IMR-90 (cell line): ENCODE data around the gene ZNF346. TPM values are rescaled to one million over a fixed set of nuclear protein-coding genes. Genes with fewer than 3 reads are reported as not detected.

Experiments
- ATAC-seq: fragments of 200-7000 bp; cut with Tn5 transposase; 2 replicates; pipeline ENCODE4 v1.9.1; 2020; ENCODE audit warnings: low read depth, mild to moderate bottlenecking, moderate library complexity
- BruUV-seq: library from RNA; stranded (reverse); fragments of 400-500 nt; replicated peaks from 2 replicates; lab custom pipeline; 2021; lab: Mats Ljungman, UMichigan
- CTCF ChIA-PET: fragments of 300-600 bp; formaldehyde crosslinking; extraction: SDS; loops from one replicate; lab custom pipeline; 2021; ENCODE audit warnings: antibody characterized with exemption; lab: Yijun Ruan, JAX
- POLR2A ChIA-PET: fragments of 300-600 bp; sonication (Branson Sonifier 250); formaldehyde crosslinking; loops from one replicate; lab custom pipeline; 2022; ENCODE audit warnings: antibody characterized with exemption; ENCODE audit not compliant: unreplicated experiment; lab: Charles Lee
- DNase-seq: peaks from one replicate; pipeline ENCODE4 v3.0.0; 2013
- H2AFZ ChIP-seq: replicated peaks from 2 replicates; pipeline ENCODE3; 2013; ENCODE audit warnings: low read length, mild to moderate bottlenecking; ENCODE audit not compliant: poor library complexity
- H2AK5ac ChIP-seq: 2 replicates; pipeline ENCODE4 v1.6.1; 2013; ENCODE audit warnings: low read depth, low read length, inconsistent platforms
- H2AK9ac ChIP-seq: replicated peaks from 2 replicates; pipeline ENCODE3; 2013; ENCODE audit warnings: mild to moderate bottlenecking, low read depth, low read length, moderate library complexity; ENCODE audit not compliant: poor library complexity
- H2BK120ac ChIP-seq: 2 replicates; pipeline ENCODE4 v1.6.1; 2013; ENCODE audit warnings: low read depth, low read length, inconsistent platforms
- H2BK15ac ChIP-seq: 3 replicates; pipeline ENCODE4 v1.6.1; 2013; ENCODE audit warnings: low read depth, low read length, inconsistent platforms
- H2BK20ac ChIP-seq: 2 replicates; pipeline ENCODE4 v1.6.1; 2013; ENCODE audit warnings: low read depth, mild to moderate bottlenecking, inconsistent platforms, low read length, moderate library complexity
- H2BK5ac ChIP-seq: 2 replicates; pipeline ENCODE4 v1.6.1; 2013; ENCODE audit warnings: mild to moderate bottlenecking, low read depth, low read length, inconsistent platforms; ENCODE audit not compliant: poor library complexity, severe bottlenecking
- H3K14ac ChIP-seq: replicated peaks from 2 replicates; pipeline ENCODE4 v1.6.1; 2013; ENCODE audit warnings: low read depth, low read length, inconsistent platforms
- H3K18ac ChIP-seq: 2 replicates; pipeline ENCODE4 v1.6.1; 2013; ENCODE audit warnings: low read depth, low read length, control low read depth
- H3K23ac ChIP-seq: 2 replicates; pipeline ENCODE4 v1.6.1; 2013; ENCODE audit warnings: low read depth, low read length, inconsistent platforms
- H3K27ac ChIP-seq: 2 replicates; pipeline ENCODE4 v1.5.1; 2013; ENCODE audit warnings: mild to moderate bottlenecking, control low read depth, low read length; ENCODE audit not compliant: insufficient read depth
- H3K27me3 ChIP-seq: 2 replicates; pipeline ENCODE4 v1.6.1; 2013; ENCODE audit warnings: low read length; ENCODE audit not compliant: control insufficient read depth, insufficient read depth
- H3K36me3 ChIP-seq: 2 replicates; pipeline ENCODE4 v1.6.1; 2013; ENCODE audit warnings: low read length, mixed read lengths; ENCODE audit not compliant: control insufficient read depth, insufficient read depth
- H3K4ac ChIP-seq: 2 replicates; pipeline ENCODE4 v1.6.1; 2013; ENCODE audit warnings: low read depth, low read length, inconsistent platforms
- H3K4me1 ChIP-seq: 2 replicates; pipeline ENCODE4 v1.6.1; 2013; ENCODE audit warnings: low read length, mixed read lengths; ENCODE audit not compliant: control insufficient read depth, insufficient read depth
- H3K4me2 ChIP-seq: 2 replicates; pipeline ENCODE4 v1.6.1; 2013; ENCODE audit warnings: low read depth, mild to moderate bottlenecking, control low read depth, low read length, moderate library complexity
- H3K4me3 ChIP-seq: 2 replicates; pipeline ENCODE4 v1.5.1; 2013; ENCODE audit warnings: low read depth, mild to moderate bottlenecking, control low read depth, low read length, moderate library complexity; ENCODE audit not compliant: insufficient read depth
- H3K56ac ChIP-seq: 2 replicates; pipeline ENCODE4 v1.6.1; 2013; ENCODE audit warnings: low read length, inconsistent platforms; ENCODE audit not compliant: insufficient read depth; ENCODE audit errors: extremely low read depth
- H3K79me1 ChIP-seq, 2 experiments: 2 replicates each; pipeline ENCODE4 v1.6.1; 2013; ENCODE audit warnings: low read length in 2 of 2, inconsistent platforms in 1 of 2, low read depth in 1 of 2
- H3K9ac ChIP-seq: 2 replicates; pipeline ENCODE4 v1.6.1; 2013; ENCODE audit warnings: low read depth, low read length, control low read depth
- H3K9me1 ChIP-seq: 2 replicates; pipeline ENCODE4 v1.6.1; 2013; ENCODE audit warnings: low read length, inconsistent platforms; ENCODE audit not compliant: insufficient read depth
- H3K9me3 ChIP-seq: 2 replicates; pipeline ENCODE4 v1.6.1; 2013; ENCODE audit warnings: low read length; ENCODE audit not compliant: control insufficient read depth, insufficient read depth
- H4K20me1 ChIP-seq: 2 replicates; pipeline ENCODE4 v1.6.1; 2013; ENCODE audit warnings: low read length, inconsistent platforms; ENCODE audit not compliant: insufficient read depth
- H4K5ac ChIP-seq: 2 replicates; pipeline ENCODE4 v1.6.1; 2013; ENCODE audit warnings: mild to moderate bottlenecking, low read depth, low read length, control low read depth
- H4K8ac ChIP-seq, 2 experiments: 2 replicates each; pipeline ENCODE4 v1.6.1; 2013; ENCODE audit warnings: low read depth in 2 of 2, low read length in 2 of 2, control low read depth in 1 of 2, inconsistent platforms in 1 of 2
- H4K91ac ChIP-seq: 2 replicates; pipeline ENCODE4 v1.6.1; 2013; ENCODE audit warnings: low read depth, low read length, inconsistent platforms; ENCODE audit not compliant: insufficient read depth
- BHLHE40 ChIP-seq: fragments of 150-350 bp; IDR thresholded peaks from 2 replicates; pipeline ENCODE4 v1.6.1; 2016; ENCODE audit warnings: mild to moderate bottlenecking, low read depth, low read length
- CEBPB ChIP-seq: IDR thresholded peaks from 2 replicates; pipeline ENCODE4 v1.6.1; 2012; ENCODE audit warnings: low read depth, low read length, improper control_type of control experiment
- CHD1 ChIP-seq: IDR thresholded peaks from 2 replicates; pipeline ENCODE4 v1.6.1; 2012; ENCODE audit warnings: low read depth, low read length, improper control_type of control experiment
- CTCF ChIP-seq: conservative IDR thresholded peaks from 2 replicates; pipeline ENCODE4 v1.5.1; 2012; ENCODE audit warnings: mild to moderate bottlenecking, low read depth, low read length, improper control_type of control experiment
- ELK1 ChIP-seq: fragments of 150-350 bp; IDR thresholded peaks from 2 replicates; pipeline ENCODE4 v1.6.1; 2016; ENCODE audit warnings: low read depth, mild to moderate bottlenecking, low read length, moderate library complexity, borderline replicate concordance
- FOS ChIP-seq: fragments of 150-350 bp; IDR thresholded peaks from 2 replicates; pipeline ENCODE4 v1.6.1; 2016; ENCODE audit warnings: low read depth, low read length
- MAFK ChIP-seq: IDR thresholded peaks from 2 replicates; pipeline ENCODE4 v1.6.1; 2012; ENCODE audit warnings: low read depth, low read length, improper control_type of control experiment
- MAZ ChIP-seq: IDR thresholded peaks from 2 replicates; pipeline ENCODE4 v1.6.1; 2012; ENCODE audit warnings: low read depth, mild to moderate bottlenecking, low read length, improper control_type of control experiment, moderate library complexity, borderline replicate concordance
- MXI1 ChIP-seq: IDR thresholded peaks from 2 replicates; pipeline ENCODE4 v1.6.1; 2012; ENCODE audit warnings: low read depth, mild to moderate bottlenecking, low read length, moderate library complexity, borderline replicate concordance
- POLR2A ChIP-seq: IDR thresholded peaks from 2 replicates; pipeline ENCODE4 v1.6.1; 2012; ENCODE audit warnings: mild to moderate bottlenecking, low read depth, low read length
- RAD21 ChIP-seq: IDR thresholded peaks from 2 replicates; pipeline ENCODE4 v1.6.1; 2012; ENCODE audit warnings: low read length, improper control_type of control experiment
- RCOR1 ChIP-seq: IDR thresholded peaks from 2 replicates; pipeline ENCODE4 v1.6.1; 2012; ENCODE audit warnings: mild to moderate bottlenecking, low read length, improper control_type of control experiment; ENCODE audit not compliant: insufficient replicate concordance
- RFX5 ChIP-seq: IDR thresholded peaks from 2 replicates; pipeline ENCODE4 v1.8.0; 2012; ENCODE audit warnings: low read depth, mild to moderate bottlenecking, low read length, moderate library complexity
- SMC3 ChIP-seq: fragments of 150-350 bp; IDR thresholded peaks from 2 replicates; pipeline ENCODE4 v1.6.1; 2016; ENCODE audit warnings: low read depth, mild to moderate bottlenecking, antibody characterized with exemption, low read length, moderate library complexity
- USF2 ChIP-seq: fragments of 150-350 bp; IDR thresholded peaks from 2 replicates; pipeline ENCODE4 v1.6.1; 2017; ENCODE audit warnings: mild to moderate bottlenecking, antibody characterized with exemption, low read length, low read depth
- WGBS, 2 experiments: methylation state at CpG; one replicate each; pipeline versions ENCODE4 v1.1.5 to v1.1.7; 2013; ENCODE audit warnings: missing lambda C conversion rate in 2 of 2; ENCODE audit not compliant: insufficient read length in 1 of 2; ENCODE audit errors: extremely low coverage in 2 of 2; 5-methylcytosine and 5-hydroxymethylcytosine counted together
- dilution Hi-C: fragments of 300-500 bp; cut with HindIII; formaldehyde crosslinking; loops from one replicate; pipeline ENCODE4 v1.14.3; 2018; ENCODE audit warnings: low sequenced_read_pairs; ENCODE audit not compliant: unreplicated experiment
- in situ Hi-C: fragments of 300-500 bp; cut with MboI; formaldehyde crosslinking; loops from 3 replicates; pipeline ENCODE4 v1.14.3; 2019; ENCODE audit warnings: low sequenced_read_pairs, inconsistent platforms, mixed read lengths
- intact Hi-C: fragments of 100-400 bp; cut with micrococcal nuclease; formaldehyde crosslinking; loops from 2 replicates; pipeline ENCODE4 v1.10.0; 2022
- polyA plus RNA-seq, 3 experiments: library from polyadenylated mRNA; depleted of rRNA; stranded (reverse); fragments of >200 nt; gene quantifications; 2 replicates each; pipeline ENCODE4 v1.2.3, GENCODE V29; 2012; ENCODE audit warnings: low replicate concordance in 1 of 3
- total RNA-seq: library from RNA; depleted of rRNA; stranded (reverse); fragments of >200 nt; gene quantifications from 2 replicates; pipeline ENCODE4 v1.2.3, GENCODE V29; 2012

ZNF346 gene
- total and polyA plus RNA-seq, 2 of the 4 experiments (the other 2 are of a cell fraction): 15.1 to 17.0 TPM

- H3K79me1 ChIP-seq: peaks cover 8 to 9% of the 10 kb centered on the region in 2 experiments; a peak in 3 of 4 replicates
- POLR2A ChIA-PET: no interaction called here
- no TSS peak for BruUV-seq
- no peak overlapping the region for H3K14ac ChIP-seq
- no peak overlapping the region for H2AK9ac ChIP-seq
- no peak for ATAC-seq
- H3K56ac ChIP-seq: no peak overlapping the region
- H2BK5ac ChIP-seq: no peak overlapping the region
- 86% methylated on average over 1 of the region's 1 CpG; no CpG with 5 or more reads in 1 of the 2 experiments for WGBS, 2 experiments
- peaks cover 29% of the 10 kb centered on the region for H3K36me3 ChIP-seq
- in situ Hi-C loops (no loop called here), intact Hi-C loops (no loop called here), dilution Hi-C loops (no loop called here)
- no peaks in the 10 kb centered on the region for H3K9me3 ChIP-seq
- H3K9ac ChIP-seq: no peak overlapping the region
- H3K23ac ChIP-seq: no peak overlapping the region
- H3K9me1 ChIP-seq: peaks cover 5% of the 10 kb centered on the region
- H2AK5ac ChIP-seq: no peak overlapping the region
- H3K4ac ChIP-seq: no peak overlapping the region
- H4K5ac ChIP-seq: no peak overlapping the region
- no peak overlapping the region for H3K4me3 ChIP-seq
- H3K4me1 ChIP-seq: peaks cover 2% of the 10 kb centered on the region
- no peaks in the 10 kb centered on the region for H3K27me3 ChIP-seq
- H3K4me2 ChIP-seq: no peak overlapping the region
- H2BK15ac ChIP-seq: no peak overlapping the region
- H3K18ac ChIP-seq: no peak overlapping the region
- no peak overlapping the region for H4K91ac ChIP-seq
- no peak for TF ChIP-seq MAFK
- TF ChIP-seq SMC3: no peak
- TF ChIP-seq RAD21: no peak
- no peak for TF ChIP-seq RCOR1
- TF ChIP-seq FOS: no peak
- no peak for TF ChIP-seq MAZ
- TF ChIP-seq USF2: no peak
- no peak for TF ChIP-seq CTCF
- no peak for TF ChIP-seq CEBPB
- TF ChIP-seq RFX5: no peak
- TF ChIP-seq BHLHE40: no peak
- TF ChIP-seq CHD1: no peak
- TF ChIP-seq MXI1: no peak
- TF ChIP-seq ELK1: no peak
- TF ChIP-seq POLR2A: no peak
- no peak overlapping the region for H2BK120ac ChIP-seq
- H4K20me1 ChIP-seq: no peaks in the 10 kb centered on the region; the same call in 1 of the 2 replicates
- H3K27ac ChIP-seq: no peak overlapping the region
- DNase-seq: no peak
- H2BK20ac ChIP-seq: no peak overlapping the region
- CTCF ChIA-PET: no interaction called here
- no peak overlapping the region for H4K8ac ChIP-seq
- no peak overlapping the region for H2AFZ ChIP-seq
Measured at GRCh38 chr5:177044641-177045040, 22.1 kb downstream of the ZNF346 start.
